ELF-1 (cell line): ENCODE results near the gene RASSF4.
"Not testable (repeated sequence)": the region's sequence is repeated elsewhere in the genome, so short reads cannot be mapped to it uniquely, and the experiment has no call there.

Experiments used
- DNase-seq: peaks from one replicate; pipeline ENCODE4 v3.0.0-alpha.2; 2016; ENCODE audit warnings: low read depth, low spot score

RASSF4 gene

DNA sequence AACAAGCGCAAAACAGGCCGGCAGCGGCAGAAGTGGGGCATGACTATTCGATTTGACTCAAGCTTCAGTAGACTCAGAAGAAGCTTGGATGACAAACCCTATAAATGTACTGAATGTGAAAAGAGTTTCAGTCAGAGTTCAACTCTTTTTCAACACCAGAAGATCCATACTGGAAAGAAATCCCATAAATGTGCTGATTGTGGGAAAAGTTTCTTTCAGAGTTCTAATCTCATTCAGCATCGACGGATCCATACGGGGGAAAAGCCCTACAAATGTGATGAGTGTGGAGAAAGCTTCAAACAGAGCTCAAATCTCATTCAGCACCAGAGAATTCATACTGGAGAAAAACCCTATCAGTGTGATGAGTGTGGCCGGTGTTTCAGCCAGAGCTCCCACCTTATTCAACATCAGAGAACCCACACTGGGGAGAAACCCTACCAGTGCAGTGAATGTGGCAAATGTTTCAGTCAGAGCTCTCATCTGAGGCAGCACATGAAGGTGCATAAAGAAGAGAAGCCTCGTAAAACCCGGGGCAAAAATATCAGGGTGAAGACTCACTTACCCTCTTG lies 43.9 kb downstream of the RASSF4 start:
- no peak for DNase-seq

DNA sequence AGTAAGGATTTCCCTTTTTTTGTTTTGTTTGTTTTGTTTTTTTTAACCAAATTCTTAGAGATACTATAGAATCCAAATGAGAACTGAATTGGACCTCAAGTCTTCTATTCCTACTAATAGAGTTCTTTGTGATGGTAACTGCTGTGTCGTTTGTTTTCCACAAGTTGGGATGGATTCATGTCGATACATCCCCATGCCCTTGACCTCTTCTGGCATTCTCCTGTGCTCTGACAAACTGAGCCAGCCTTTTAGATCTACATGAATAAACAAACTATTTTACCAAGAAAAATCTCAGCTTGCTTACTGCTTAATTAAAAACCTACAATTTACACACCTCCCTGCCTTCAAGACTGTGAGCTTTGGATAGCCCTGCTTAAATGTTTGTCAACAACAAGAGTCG lies 45.1 kb downstream of the RASSF4 start:
- no peak for DNase-seq

DNA sequence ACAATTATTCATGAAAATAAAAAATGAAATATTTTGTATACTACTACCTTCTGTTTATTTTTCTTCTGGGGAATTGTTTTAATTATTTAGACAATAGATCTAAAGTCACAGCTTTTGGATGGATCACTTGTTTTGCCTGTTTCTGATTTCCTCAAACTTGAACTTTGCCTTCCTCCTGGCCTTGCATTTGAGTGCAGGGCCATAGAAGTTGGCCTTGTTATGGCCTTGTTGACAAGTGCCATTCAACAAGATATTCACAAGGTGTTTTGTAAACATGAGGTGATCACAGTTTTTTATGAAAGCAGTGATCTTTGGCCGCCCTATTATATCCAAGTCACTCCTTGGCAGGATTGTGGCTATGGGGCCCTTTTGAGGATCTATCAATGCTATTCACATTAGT lies 45.7 kb downstream of the RASSF4 start:
- no peak for DNase-seq

DNA sequence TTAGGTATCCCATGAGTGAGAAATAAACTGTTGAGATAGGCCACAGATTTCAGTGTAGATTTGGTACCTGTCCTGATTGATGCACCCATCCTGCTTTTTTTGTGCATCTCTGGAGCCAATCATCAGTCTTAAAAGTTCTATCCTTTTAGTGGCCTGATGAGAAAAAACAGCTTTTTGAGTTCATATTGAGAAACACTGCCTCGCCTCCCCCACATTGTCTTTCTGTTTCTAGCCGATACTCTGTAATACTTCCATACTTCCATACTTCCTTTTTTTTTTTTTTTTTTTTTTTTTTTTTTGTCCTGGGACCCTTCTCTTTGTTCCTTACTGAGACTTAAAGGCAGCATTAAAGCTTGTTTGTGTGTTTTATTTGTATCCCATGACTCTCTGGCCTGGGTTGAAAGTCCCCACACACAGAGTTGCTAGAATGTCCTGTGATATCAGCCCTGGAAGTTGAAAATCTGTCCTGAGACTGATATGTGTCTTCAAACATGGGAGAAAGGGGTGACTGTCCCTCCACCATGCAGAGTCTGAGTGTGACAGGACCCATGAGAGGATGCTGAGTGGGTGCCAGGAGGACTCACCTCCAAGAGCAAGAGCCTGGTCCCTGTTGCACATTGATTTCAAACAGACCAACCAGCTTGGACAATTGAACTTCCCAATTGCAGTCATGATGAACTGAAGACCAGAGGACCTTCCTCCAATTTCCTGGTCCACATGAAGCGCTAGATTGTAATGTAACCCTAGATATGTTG lies 46.9 kb downstream of the RASSF4 start:
- no peak for DNase-seq

DNA sequence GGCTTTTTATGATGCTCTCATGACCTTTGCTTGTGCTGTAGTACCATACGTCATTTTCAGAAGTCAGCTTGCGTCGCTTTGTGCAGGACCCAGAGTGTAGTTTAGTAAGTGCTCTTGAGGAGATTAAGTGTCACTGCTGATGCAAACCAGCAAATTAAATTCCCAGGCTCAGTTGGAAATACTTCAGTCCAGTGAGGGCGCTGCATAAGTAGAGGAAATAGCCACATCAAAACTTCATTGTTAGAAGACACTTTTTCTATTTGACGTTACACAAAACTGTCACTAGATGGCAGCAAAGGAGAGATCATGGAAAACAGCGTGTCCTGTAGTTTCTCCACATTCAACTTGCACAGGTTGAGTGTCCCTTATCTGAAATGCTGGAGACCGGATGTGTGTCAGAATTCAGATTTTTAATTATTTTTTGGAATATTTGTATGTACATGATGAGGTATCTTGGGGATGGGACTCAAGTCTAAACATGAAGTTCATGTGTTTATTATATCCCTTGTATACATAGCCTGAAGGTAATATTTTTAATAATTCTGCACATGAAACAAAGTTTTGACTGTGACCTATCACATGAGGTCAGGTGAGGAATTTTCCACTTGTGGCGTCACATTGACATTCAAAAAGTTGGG lies 49.0 kb downstream of the RASSF4 start:
- DNase-seq: peak; percentile 63

DNA sequence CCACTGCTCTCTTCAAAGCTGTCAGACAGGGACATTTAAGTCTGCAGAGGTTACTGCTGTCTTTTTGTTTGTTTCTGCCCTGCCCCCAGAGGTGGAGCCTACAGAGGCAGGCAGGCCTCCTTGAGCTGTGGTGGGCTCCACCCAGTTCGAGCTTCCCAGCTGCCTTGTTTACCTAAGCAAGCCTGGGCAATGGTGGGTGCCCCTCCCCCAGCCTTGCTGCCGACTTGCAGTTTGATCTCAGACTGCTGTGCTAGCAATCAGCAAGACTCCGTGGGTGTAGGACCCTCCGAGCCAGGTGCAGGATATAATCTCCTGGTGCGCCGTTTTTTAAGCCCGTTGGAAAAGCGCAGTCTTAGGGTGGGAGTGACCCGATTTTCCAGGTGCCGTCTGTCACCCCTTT lies 55.0 kb downstream of the RASSF4 start:
- DNase-seq: not testable (repeated sequence)

DNA sequence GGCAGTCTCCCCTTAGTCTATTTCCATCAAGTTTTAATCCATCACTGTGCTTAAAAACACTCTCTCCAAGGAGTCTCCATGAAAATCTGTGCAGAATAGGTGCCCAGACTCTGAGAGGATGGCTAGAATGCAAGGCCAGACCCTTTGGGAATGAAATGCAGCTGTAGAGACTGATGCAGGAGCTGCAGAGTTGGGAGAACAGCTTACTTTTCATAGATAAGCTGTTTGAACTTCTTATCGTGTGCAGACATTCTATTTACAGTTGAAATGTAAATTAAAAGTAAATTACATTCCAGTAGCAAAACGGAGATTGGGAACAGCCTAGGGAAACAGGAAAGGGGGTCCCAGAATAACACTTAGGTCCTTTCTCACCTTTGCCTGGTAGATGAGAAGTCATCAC lies 56.0 kb downstream of the RASSF4 start:
- no peak for DNase-seq

DNA sequence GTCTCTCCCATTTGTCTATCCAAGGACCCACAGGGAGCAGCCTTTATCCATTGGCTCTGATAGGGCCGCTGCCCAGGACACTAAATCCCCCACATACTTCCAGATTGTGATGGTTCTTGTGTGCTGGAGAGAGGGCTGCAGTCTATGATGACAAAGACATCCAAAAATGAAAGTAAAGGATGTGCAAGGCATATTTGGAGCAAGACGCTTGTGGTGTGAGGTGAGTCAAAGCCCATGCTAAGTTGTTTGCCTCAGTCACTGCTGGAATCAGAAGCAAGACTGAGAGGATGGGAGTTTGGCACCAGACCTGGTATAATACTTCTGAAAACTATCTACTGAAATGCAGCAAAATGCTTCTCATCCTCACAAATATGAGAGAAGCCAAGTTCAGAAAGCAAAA lies 63.8 kb downstream of the RASSF4 start:
- DNase-seq: no peak

DNA sequence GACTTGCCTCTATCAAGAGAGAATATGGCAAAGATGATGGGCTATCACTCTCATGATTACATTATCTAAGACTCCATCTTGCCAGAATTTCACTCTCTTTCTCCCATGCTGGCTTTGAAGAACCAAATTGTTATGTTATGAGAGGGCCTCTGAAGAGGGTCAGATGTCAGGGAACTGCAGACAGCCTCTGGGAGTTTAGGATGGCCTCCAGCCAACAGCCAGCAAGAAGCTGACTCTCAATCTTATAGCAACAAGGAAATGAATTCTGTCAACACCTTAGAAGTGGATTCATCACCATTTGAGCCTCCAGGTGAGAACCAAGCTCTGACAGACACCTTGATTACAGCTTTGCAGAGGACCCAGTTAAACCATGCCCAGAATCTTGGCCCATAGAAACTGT lies 74.7 kb downstream of the RASSF4 start:
- DNase-seq: no peak

DNA sequence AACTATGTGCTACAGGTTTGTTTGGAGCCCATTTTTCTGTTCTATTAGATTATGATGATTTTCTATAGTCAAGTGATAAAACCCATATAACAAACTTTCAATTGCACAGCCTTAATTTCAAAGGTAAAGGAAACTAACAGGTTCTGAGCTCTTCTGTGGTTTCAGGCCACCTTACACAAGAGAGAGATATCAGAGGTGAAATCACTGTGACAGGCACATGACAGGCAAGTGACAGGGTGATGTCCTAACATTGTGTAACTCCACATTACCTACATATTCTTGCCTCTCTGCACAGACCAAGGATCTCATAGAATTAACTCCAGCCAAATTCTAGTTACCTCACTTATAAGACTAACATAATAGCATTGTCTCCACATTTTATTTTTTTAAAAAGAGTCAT lies 76.1 kb downstream of the RASSF4 start:
- DNase-seq: no peak

DNA sequence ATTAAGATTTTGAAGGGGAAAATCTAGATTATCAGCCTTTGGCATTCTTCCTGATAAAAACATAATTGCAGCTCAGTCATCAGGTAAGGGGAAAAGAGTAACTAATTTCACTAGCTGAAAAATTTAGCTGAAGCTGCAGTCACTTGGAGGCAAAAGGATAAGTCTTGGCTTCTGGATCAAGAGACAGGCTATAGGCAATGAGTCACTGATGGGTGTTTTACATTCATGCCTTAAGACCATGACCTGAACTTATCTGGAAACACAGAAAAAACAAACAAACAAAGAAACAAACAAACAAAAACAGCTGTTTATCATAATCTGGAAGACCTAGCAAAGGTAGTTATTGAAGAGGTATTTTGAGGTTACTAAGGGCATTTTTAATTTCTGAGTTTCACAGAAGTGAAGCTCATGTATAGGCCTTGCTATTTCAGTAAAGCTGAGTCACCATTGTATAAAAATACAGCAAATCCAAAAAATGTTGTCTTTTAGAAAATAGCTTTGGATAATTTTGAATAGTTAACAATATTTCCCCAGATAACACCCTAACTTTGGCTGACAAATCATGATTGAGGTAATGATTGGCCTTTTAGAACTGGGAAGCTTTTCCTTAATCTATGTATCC lies 81.4 kb downstream of the RASSF4 start:
- DNase-seq: no peak

DNA sequence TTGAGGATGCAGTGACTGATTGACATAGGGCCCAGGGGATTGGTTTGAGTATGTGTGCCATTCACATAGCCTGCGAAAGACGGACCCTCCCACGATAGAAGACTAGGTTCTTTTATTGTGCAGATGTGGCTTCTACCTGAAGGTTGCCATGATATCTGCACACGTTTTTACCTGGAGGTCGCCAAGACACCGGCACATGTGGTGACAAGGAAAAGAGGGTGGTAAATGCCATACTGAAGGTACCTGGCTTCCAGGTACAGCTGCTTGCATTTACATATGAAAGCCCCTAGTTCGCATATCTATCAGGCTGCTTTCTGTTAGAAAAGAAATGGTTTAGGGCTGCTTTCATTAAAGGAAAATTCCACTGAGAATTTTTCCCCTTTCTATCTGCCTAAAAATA lies 84.7 kb downstream of the RASSF4 start:
- peak; percentile 29 for DNase-seq
